AG10803 (cell line): Measurements from ENCODE around the gene NFYC.

Source experiments
- DNase-seq: peaks from one replicate; pipeline ENCODE4 v3.0.0; 2010; ENCODE audit warnings: low read depth
- H3K4me3 ChIP-seq: 2 replicates; pipeline ENCODE4 v1.5.1; 2011; ENCODE audit warnings: mild to moderate bottlenecking, low read length, control low read depth
- TF ChIP-seq, protein P1 (sequence below): conservative IDR thresholded peaks from 2 replicates; pipeline ENCODE4 v1.5.1; 2011; ENCODE audit warnings: mild to moderate bottlenecking, low read length, control low read depth, inconsistent platforms

The NFYC gene

GRCh38 chr1:40782371-40782956 is 91.0 kb downstream of the NFYC start:
- H3K4me3 ChIP-seq = no peak overlapping the region
- TF ChIP-seq, protein P1, sequence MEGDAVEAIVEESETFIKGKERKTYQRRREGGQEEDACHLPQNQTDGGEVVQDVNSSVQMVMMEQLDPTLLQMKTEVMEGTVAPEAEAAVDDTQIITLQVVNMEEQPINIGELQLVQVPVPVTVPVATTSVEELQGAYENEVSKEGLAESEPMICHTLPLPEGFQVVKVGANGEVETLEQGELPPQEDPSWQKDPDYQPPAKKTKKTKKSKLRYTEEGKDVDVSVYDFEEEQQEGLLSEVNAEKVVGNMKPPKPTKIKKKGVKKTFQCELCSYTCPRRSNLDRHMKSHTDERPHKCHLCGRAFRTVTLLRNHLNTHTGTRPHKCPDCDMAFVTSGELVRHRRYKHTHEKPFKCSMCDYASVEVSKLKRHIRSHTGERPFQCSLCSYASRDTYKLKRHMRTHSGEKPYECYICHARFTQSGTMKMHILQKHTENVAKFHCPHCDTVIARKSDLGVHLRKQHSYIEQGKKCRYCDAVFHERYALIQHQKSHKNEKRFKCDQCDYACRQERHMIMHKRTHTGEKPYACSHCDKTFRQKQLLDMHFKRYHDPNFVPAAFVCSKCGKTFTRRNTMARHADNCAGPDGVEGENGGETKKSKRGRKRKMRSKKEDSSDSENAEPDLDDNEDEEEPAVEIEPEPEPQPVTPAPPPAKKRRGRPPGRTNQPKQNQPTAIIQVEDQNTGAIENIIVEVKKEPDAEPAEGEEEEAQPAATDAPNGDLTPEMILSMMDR = no peak; the same call in 1 of the 2 replicates
- no peak for DNase-seq

- DNase-seq = no peak
- H3K4me3 ChIP-seq = peak within 1 kb of the TSS; percentile 38
- TF ChIP-seq, protein P1 = no peak
These were observed 91.7 kb downstream of the NFYC start, which contains the start of gene KCNQ4 for GRCh38 chr1:40783001-40783905. TSS of gene KCNQ4 (plus strand) at chr1:40783787. CDS start at chr1:40784094, 307 bp downstream.

DNA sequence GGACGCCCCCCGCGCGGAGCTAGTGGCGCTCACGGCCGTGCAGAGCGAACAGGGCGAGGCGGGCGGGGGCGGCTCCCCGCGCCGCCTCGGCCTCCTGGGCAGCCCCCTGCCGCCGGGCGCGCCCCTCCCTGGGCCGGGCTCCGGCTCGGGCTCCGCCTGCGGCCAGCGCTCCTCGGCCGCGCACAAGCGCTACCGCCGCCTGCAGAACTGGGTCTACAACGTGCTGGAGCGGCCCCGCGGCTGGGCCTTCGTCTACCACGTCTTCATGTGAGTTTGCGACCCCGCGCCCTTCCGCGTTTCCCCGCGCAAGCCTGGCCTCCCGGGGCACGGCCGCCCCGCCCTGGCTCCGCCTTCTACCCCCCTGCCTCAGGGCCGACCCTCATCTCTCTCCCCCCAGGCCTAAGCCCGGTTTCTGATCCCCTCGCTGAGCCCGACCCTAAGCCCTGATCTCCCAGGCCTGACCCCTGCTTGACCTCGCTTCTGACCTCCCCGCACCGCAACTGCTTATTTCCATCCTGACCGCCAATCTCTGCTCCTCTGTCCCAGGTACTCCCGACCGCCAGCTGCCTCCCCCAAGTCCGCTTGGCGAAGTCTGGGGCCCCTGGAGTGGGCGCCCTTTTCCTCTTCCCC is 92.8 kb downstream of the NFYC start:
- TF ChIP-seq, protein P1 = no peak
- DNase-seq = no peak
- no peak overlapping the region for H3K4me3 ChIP-seq

DNA sequence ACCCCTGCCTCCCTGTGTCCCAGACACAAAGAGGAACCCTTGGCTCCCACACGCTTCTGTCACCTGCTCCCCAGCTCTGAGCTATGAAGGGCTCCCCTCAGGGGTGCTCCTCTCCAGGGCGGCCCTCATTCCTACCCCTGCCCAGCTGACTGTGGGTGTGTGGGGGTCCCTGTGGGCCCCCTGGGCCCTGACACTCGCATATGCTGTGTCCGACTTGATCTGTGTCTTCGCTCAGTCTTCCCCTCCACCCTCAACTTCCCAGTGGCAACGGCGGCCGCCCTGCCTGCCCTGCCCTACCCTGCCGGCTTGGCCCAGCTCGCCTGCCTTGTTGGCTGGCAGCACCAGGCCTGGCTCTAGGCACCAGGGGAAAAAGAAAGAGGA is 93.3 kb downstream of the NFYC start:
- TF ChIP-seq, protein P1 = no peak
- DNase-seq = no peak
- H3K4me3 ChIP-seq = no peak overlapping the region

DNA sequence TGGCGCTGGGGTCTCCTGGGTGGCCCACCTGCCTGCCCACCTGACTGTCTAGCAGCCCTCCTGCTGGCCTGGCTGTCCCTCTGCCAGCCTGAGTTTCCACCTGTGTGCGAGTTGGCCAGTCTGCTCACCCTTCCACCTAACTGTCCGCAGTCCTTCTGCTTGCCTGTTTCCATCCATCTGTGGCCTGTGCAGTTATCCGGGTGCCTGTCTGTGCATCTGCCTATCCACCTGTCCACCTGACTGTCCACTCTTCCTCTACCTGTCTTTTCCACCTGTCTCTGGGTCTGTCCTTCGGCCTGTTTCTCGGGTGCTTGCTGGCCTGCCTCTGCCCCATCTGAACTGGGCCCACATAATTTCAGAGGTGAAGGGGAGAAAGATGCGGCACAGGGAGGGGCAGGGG is 93.9 kb downstream of the NFYC start:
- H3K4me3 ChIP-seq = no peak overlapping the region

GRCh38 chr1:40786171-40786994 is 94.9 kb downstream of the NFYC start:
- TF ChIP-seq, protein P1 = no peak
- DNase-seq = no peak
- H3K4me3 ChIP-seq = no peak overlapping the region

More for the DNA sequence above, 93.9 kb downstream of the NFYC start:
- DNase-seq = no peak
- TF ChIP-seq, protein P1 = no peak
